HCT116 (cell line): Measurements from ENCODE around the gene AIF1.

Experiments
- CEBPB ChIP-seq: IDR thresholded peaks from 2 replicates; pipeline ENCODE4 v1.6.1; 2012; ENCODE audit warnings: low read depth
- POLR2A ChIP-seq: IDR thresholded peaks from 2 replicates; pipeline ENCODE4 v1.7.0; 2011; ENCODE audit warnings: borderline replicate concordance; ENCODE audit not compliant: insufficient read depth, insufficient read length; ENCODE audit errors: extremely low read depth
- POLR2AphosphoS5 ChIP-seq: IDR thresholded peaks from 2 replicates; pipeline ENCODE4 v1.6.1; 2011; ENCODE audit warnings: mild to moderate bottlenecking, low read depth, low read length, moderate library complexity
- SP1 ChIP-seq: IDR thresholded peaks from 2 replicates; pipeline ENCODE4 v1.6.1; 2012; ENCODE audit warnings: low read depth
- TF ChIP-seq, protein P1 (sequence below), 3 experiments: fragments of 200-600 bp in 1 of 3; sonication (generic) in 1 of 3; IDR thresholded peaks in 2 of 3; conservative IDR thresholded peaks in 1 of 3; 2 replicates each; pipeline ENCODE4 v1.5.1; 2012 to 2017; ENCODE audit warnings: low read depth in 2 of 3, low read length in 2 of 3, antibody characterized with exemption in 1 of 3, borderline replicate concordance in 1 of 3, control low read depth in 1 of 3, mild to moderate bottlenecking in 1 of 3, mixed read lengths in 1 of 3, mixed run types in 1 of 3, moderate library complexity in 1 of 3; ENCODE audit not compliant: insufficient read depth in 1 of 3
- TF ChIP-seq, protein P2 (sequence below): IDR thresholded peaks from 2 replicates; pipeline ENCODE4 v1.6.1; 2012

DNA sequence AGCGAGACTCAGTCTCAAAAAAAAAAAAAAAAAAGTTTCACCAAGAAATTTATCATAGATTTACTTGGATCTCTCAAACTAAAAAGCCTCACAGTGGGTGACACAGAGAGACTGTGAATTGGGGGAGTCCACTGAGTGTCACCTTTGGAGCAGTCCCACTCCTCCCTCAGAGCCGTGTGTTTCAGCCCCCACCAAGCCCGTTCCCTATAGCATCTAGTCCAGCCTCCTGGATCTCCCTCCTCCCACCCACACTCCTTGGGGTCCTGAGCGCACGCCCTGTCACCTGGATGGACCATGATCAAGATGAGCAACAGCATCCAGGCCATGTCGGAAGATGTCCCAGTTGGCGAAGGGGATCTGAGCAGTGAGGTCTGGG is 22.6 kb upstream of the AIF1 start:
- TF ChIP-seq POLR2AphosphoS5, result no peak
- TF ChIP-seq, protein P1, sequence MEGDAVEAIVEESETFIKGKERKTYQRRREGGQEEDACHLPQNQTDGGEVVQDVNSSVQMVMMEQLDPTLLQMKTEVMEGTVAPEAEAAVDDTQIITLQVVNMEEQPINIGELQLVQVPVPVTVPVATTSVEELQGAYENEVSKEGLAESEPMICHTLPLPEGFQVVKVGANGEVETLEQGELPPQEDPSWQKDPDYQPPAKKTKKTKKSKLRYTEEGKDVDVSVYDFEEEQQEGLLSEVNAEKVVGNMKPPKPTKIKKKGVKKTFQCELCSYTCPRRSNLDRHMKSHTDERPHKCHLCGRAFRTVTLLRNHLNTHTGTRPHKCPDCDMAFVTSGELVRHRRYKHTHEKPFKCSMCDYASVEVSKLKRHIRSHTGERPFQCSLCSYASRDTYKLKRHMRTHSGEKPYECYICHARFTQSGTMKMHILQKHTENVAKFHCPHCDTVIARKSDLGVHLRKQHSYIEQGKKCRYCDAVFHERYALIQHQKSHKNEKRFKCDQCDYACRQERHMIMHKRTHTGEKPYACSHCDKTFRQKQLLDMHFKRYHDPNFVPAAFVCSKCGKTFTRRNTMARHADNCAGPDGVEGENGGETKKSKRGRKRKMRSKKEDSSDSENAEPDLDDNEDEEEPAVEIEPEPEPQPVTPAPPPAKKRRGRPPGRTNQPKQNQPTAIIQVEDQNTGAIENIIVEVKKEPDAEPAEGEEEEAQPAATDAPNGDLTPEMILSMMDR (IDR thresholded peaks at IDR 0.05 in 2 of 3, conservative IDR thresholded peaks at IDR 0.05 in 1 of 3; ENCODE audit: borderline replicate concordance in 1 of 3, insufficient read depth in 1 of 3, low read depth in 2 of 3, low read length in 2 of 3), result no peak
- TF ChIP-seq SP1, result no peak
- TF ChIP-seq POLR2A, result no peak
- TF ChIP-seq, protein P2, sequence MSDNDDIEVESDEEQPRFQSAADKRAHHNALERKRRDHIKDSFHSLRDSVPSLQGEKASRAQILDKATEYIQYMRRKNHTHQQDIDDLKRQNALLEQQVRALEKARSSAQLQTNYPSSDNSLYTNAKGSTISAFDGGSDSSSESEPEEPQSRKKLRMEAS, result no peak
- no peak for TF ChIP-seq CEBPB
